Measurements from ENCODE around the gene MAL. TPM values are rescaled to one million over a fixed set of nuclear protein-coding genes. Genes with fewer than 3 reads are reported as not detected.

Gene MAL
- total RNA-seq, 1 donor from 2014 or later: not detected

DNA sequence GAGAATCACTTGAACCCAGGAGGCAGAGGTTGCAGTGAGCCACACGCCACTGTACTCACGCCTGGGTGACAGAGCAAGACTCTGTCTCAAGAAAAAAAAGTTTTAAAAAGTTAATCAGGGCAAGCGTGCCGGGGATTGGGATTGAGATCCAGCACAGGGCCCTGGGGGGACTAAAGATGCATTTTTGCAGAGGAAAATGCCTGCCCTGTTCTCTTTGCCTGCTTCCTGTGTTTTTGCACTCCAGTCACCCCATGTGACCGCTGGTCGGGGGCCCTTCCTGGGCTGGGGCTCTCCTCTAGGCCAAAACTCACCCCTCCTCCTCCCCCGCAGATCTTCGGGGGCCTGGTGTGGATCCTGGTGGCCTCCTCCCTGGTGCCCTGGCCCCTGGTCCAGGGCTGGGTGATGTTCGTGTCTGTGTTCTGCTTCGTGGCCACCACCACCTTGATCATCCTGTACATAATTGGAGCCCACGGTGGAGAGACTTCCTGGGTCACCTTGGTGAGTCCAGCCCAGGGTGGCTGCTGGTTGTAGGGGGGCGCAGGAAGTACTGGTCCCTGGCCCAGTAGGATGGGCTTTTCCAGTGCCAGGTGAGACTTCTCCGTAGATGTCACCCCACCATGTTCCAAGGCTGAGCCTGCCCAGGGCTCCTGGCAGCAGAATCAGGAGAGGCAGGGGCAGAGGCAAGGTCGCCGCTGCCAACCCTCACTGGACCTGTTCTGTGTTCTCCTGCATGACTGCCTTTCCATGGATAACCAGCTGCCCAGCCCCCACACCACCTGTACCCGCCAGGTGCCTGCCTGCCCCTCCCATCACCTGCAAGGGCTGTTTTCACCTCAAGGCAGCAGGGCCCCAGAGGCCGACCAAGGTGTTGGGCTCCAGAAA is 22.4 kb downstream of the MAL start:
- DNase-seq (ENCODE audit: low spot score): no peak

DNA sequence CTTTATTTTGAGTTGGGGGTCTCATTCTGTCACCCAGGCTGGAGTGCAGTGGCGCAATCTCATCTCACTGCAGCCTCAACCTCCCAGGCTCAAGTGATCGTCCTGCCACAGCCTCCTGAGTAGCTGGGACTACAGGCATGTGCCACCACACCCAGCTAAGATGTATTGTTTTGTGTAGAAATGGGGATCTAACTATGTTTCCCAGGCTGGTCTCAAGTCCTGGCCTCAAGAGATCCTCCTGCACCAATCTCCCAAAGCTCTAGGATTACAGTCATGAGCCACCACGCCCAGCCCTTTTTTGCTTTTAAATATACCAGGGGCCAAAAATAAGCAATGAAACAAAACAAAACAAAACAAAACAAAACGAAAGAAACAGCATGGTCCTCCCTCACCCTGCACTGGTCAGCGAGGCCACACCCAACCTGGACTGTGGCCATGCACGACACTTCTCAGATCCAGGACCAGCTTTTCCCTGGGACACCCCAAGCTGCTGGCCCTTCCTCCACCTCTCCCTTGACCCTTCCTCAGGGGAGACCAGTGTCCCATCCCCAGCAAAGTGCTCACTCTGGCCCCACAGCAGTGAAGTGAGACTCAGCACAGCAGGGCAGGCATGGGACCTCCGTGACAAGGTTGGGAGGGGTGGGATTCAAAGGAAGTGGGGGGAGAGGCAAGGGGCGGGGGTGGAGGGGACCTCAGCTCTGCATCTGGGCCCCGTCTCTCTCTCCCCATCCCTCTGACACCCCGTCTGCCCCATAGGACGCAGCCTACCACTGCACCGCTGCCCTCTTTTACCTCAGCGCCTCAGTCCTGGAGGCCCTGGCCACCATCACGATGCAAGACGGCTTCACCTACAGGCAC is 23.5 kb downstream of the MAL start:
- no peak for DNase-seq (ENCODE audit: low spot score)

DNA sequence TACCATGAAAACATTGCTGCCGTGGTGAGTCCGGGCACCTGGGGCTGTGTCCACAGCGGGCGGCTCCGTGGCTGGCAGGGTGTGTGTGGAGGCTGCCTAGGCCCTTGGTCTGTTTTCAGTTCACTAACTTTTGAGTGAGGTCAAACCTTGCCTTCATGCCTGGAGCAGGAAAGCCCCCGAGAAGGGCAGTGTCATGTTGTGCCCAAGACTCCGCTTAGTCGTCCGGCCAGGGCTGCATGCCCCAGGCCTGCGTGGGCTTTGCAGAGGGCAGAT is 24.1 kb downstream of the MAL start:
- no peak for DNase-seq (ENCODE audit: low spot score)

DNA sequence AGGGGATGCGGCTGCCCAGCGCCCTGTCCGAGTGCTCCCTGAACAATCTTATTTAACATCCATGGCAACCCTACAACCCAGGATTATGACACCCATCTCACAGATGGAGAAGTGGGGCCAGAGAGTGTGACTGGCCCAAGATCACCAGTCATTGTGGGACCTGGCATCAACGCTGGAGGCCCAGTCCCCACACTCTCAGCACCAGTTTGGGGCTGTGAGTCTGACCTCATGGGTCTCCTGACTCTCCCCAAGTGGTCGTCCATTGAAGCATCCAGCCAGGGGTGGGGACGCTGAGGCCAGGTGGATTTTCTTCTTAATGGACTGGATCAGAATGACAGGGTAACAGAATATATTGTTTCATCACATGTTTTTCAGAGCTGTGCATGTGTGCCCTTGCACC is 24.5 kb downstream of the MAL start:
- no peak for DNase-seq (ENCODE audit: low spot score)

DNA sequence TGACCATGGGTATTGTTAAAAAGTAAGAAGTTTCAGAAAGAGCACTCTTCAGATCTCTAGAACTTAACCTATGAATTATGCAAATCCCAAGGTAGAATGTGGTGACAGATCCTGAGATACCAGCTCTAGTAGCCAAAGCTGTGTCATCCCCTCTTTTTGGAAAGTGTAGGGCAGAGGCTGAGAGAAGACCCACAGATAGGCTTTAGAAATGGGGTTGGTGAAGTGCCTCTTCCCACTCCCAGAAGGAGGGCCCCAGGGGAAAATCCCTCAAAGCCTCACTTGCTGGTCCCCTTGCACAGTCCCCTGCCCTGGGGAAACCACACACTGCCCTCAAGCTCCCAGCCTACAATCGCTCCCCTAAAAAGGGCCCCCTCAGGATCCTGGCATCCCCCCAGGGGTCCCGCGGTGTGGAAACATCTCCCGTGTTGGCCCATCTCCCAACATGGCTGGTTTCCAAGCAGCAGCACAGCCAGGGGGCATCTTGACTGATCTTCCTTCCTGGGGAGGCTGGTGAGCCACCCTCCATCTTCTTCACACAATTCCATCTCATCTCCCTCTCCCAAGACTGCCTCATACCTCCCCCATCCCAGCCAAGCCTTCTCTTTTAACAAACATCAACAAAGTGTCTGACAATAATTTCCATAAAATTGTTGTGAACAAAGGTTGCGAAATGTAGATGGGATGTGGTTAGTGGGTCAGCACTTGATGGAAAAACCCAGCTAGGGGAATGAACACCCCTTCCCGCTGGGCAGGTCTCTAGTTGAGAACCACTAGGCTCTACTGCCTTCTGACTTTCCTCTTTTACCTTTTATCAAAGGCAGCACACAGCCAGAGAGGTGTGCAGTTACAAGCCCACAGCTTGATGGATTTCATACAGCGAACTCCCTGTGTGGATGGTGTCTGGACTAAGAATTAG is 25.1 kb downstream of the MAL start:
- DNase-seq (ENCODE audit: low spot score): no peak

DNA sequence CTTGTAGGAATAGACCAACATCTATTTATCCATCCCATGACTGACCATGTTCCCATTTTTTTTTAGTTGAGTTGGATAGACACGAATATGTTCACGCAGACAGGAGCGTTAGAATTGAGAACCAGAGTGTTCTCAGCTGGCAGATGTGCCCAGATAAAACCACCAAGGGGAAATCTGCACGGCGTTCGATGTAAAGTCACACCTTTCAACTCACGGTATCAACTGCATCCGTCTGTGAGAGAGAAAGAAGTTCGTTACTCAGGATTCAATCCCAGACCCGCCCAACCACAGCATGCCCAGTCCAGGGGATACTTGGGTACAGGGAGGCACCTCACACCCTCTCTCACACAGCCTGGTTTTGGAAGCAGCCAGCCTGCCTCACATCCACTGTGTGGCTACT is 26.1 kb downstream of the MAL start:
- DNase-seq (ENCODE audit: low spot score): no peak

DNA sequence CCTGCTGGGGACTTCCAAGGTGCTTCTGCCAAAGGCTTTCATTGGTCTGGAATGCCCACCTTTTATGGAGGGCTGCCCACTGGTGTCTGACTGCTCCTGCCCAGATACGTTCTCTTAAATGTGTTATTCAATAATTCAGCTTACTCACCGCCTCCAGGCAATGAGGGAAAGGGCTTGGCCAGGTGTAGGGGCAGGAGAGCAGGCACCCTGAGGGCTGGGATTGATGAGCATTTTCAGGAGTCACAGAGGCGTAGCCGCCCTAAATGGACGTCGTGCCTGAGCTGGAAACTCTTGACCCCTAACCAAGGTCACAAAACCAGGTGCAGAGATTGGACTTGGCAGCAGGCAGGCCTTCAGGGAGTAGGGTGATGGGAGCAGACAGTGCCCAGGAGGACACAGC is 26.8 kb downstream of the MAL start:
- no peak for DNase-seq (ENCODE audit: low spot score)

DNA sequence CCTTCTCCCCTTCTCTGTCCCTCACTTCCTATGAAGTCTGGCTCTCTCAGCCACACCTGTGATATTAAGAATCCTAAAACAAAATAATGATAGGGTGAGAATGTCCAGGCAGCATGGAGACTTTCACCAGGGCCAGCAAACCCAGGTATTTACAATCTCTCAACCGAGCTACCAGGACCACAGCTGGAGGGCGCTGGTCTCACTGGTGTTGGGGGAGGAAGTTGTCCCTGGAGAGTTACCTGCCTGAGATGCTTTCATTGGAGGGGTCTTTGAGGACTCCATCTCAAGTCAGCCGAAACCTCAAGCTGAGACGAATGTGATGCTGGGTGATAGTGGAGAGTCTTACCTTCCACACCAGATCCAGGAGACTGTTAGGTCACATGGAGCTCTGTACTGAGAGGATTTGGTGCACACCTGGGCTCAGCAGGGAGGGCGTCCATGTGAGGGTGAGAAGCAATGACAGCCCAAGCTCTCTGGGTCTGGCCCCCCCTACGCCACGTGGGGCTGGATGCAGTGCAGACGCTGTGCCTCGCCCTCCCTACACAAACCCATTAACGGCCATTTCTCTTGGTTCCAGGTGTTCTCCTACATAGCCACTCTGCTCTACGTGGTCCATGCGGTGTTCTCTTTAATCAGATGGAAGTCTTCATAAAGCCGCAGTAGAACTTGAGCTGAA is 27.4 kb downstream of the MAL start:
- no peak for DNase-seq (ENCODE audit: low spot score)

DNA sequence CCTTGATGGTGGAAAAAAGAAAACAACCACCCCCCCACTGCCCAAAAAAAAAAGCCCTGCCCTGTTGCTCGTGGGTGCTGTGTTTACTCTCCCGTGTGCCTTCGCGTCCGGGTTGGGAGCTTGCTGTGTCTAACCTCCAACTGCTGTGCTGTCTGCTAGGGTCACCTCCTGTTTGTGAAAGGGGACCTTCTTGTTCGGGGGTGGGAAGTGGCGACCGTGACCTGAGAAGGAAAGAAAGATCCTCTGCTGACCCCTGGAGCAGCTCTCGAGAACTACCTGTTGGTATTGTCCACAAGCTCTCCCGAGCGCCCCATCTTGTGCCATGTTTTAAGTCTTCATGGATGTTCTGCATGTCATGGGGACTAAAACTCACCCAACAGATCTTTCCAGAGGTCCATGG is 28.0 kb downstream of the MAL start:
- no peak for DNase-seq (ENCODE audit: low spot score)

DNA sequence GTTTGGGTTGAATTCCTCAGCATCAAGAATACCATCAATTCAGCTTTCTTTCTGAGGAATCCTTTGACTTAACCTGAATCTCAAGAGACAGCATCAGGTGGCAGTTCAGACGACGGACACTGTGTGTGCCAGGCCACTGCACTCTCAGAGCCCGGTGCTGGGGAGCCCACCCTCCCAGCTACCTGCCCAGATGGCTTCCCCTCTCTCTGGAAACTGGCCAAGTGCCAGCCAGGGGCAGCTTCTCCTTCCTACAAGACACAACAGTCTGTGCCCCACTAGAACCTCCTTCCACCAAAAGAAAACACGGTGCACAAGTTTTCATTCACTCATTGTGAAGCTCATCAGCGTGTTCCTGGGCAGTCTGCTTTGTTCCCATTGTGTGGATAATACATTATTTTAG is 28.5 kb downstream of the MAL start:
- no peak for DNase-seq (ENCODE audit: low spot score)

DNA sequence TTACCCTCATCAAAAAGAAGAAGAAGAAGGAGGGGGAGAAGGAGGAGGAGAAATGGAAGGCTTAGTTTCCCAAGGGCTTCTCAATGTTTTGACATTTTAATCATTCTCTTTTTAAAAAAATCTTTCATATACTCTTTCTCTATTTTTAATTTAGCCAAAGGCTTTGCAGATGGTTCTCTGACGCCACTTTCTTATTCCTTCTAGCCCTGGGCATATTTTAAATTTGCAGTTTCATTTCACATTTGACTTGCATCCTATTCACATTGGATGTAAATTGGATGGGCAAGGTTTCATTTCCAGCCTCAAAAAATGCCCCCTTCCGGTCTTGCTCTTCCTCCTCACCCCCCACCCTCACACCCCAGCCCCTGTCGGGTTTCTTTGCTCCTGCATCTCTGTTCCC is 29.8 kb downstream of the MAL start:
- no peak for DNase-seq (ENCODE audit: low spot score)

DNA sequence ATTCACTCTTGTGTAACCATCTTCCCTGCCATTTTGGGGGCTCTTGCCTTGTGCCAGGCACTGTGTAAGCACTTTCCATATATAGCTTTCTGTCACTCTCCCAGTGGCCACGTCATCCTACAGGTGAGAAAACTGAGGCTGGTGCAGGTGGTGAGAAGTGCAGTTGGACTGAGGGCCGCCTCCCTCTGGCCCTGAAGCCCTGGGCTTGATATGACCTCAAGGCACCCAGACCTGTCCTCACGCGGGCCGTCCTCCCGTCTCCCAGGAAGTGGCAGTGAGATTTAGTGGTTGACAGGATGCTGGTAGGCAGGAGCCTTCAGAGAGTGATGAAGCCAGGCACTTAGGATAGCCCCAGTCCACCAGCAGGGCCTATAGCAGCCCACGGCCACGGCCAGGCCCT is 30.5 kb downstream of the MAL start:
- DNase-seq (ENCODE audit: low spot score): no peak

DNA sequence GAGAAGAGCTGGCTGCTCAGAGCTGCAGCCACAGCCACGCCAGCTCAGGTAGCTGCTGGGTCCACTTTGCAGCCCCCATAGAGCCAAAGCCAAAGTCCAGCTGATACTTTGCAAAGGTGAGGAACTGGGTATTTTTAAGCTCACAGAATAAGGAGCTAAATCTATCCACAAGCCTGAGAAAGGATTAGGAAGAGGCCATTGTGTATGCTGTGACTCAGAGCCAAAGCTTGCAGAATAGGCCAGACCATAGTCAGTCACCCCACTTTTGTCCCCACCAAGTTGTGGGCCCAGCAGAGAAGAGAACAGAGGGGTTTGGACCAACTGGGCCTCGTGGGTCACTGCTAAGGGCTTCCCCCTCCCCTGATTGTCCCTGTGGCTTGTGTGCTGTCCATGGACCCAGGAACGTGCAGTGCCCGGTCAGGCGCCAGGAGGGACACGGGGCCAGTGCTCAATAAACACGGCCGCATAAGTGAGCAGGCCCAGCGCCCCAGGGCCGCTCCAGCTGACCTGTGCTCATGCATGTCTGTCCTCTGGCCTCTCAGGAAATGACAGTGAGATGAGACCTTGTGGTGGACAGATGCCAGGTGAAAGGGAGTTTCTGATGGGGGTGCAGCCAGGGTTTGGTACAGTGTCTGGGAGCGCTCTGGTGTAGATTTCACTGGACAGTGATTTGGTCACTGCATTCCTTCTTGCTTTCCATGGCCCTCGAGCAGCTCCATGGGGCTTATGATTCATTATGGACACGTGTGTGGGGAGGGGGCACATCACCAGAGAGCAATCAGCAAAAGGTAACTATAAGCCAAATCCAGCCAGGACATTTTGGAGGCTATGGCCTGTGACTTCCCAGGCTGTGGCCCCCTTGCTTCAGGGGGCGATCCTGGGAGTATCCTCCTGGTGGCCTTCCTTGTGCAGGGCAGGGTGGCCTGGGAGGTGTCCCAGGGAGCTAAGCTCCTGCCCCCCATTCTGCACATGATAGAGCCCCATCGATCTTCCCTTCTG is 31.3 kb downstream of the MAL start:
- DNase-seq (ENCODE audit: low spot score): no peak

DNA sequence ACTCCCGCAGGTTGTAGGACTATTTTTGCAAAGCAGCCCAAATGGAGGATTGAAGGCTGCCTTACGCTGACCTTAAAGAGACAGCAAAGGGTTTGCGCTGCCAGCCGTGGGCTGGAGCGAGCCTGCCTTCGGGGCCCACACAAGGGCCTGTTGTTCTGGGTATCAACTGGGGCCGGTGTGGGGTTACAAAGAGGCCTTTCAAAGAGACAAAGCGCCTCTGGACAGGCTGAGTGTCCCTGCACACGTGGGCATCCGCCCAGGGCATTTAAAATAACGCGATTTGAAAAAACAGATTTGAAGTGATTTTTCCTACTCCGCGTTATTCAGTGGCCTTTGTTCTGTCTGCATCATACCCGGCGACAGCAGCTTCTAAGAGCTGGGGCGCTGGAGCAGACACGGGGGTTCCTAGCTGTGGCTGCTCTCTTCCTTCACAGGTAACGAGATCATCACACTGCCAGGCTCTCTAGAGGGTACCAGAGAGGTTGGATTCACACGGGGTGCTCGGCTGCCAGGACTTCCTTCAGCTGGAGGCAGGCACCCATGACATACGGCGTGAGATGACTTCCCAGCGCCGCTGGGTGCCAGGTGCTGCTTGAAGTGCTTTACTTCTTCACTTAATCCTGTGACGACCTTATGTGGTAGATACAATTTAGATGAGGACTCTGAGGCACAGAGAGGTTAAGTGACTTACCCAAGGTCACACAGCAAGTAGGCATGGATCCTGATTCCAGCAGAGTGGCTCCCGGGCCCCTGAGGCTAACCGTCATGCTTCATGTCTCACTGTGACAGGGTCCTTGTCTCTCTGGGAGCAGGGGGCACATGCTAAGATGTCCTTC is 32.2 kb downstream of the MAL start:
- no peak for DNase-seq (ENCODE audit: low spot score)

DNA sequence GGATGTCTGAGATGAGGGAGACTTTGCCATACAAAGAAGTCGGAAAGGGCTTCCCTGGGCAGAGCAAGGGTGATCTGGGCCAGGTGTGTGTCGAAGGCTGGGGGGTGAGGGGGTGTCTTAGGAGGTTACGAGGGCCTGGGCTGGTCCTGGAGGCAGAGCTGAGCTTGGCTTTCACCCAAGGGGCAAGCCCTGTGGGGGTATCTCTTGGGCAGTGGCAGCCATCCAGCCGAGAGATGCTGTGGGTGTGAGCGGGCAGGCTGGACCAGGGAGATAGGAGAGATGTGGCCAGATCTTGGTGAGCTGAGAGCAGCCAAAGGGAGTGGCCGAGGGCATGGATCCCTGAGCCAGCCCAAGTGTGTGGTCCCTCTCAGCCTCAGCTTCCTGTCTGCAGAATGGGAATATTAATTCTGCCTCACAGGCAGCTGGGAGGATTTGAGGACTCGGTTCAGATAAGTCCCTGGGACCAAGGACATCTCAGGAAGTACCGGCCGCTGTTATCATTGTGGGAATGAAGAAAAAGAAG is 33.0 kb downstream of the MAL start:
- no peak for DNase-seq (ENCODE audit: low spot score)

DNA sequence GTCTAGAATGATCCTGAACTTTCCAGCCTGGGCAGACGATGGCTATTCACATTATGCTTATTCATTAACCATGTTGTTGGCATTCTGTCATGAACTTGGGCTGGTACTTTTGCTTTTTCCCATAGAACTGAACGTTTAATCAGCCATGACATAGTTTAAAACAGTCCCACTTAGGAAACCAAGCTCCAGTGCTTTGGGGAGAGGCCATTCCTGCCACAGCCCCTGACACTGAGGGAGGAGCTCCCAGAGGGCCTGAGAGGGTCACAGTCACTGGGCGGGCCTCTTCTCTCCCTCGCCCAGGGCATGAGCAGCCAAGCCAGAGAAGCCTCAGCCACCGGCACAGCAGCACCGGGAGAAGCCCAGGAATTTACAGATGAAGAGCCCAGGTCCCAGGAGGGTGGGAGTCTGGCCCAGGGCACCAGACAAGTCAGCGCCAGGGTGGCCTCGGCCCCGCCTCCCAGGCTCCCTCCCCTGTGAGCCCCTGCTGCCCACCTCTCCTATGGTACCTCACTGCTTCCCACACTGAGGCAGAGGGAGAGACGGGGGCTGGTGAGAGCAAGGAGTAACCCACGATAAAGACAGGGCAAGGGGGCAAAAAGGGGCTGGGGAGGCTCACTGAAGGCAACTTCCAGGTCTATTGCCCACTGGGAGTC is 33.6 kb downstream of the MAL start:
- peak; percentile 67 for DNase-seq (ENCODE audit: low spot score)

DNA sequence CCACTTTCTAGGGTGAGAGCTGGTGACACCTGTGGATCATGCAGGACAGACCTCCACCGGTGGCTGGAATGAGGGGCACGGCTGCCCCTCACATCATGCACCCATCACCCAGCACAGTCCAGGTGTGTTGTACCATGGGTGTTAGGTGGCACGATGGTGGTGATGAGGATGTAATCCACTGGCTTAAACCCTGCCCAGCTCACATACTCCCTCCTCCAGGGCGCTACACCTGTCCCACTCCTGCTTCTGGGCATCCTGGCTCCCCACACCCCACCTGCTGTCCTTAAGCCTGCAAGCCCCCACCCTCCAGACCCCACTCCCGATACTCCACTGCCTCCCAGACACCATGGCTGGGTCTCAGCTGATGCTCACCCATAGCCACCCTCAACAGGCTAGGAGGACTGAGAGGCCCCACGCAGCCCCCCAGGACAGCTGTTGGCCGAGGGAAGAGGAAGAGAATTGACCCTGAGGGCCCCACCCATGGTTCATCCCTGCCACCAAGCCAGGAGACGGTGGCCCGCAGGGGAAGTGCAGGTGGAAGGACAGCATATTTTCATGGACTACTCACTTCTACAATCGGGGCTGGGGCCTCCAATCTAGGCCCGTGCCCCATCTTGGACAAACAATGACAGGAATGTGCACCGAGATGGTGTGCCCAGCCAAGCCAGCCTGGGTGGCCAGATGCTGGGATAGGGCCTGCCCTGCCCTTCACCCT is 34.3 kb downstream of the MAL start:
- peak; percentile 73 for DNase-seq (ENCODE audit: low spot score)
